SK-N-SH (cell line): ENCODE data around the gene SCD. TPM values are rescaled to one million over a fixed set of nuclear protein-coding genes. Genes with fewer than 3 reads are reported as not detected.

Experiments used
- CTCF ChIA-PET: fragments of 300-600, 350-600 bp; formaldehyde crosslinking; extraction: SDS; loops from one replicate; lab custom pipeline; 2021; lab: Yijun Ruan, JAX
- POLR2A ChIA-PET: fragments of 350-600 bp; sonication (Branson Sonifier 250); formaldehyde crosslinking; extraction: SDS; loops from one replicate; lab custom pipeline; 2020; ENCODE audit warnings: antibody characterized with exemption, inconsistent platforms; lab: Yijun Ruan, JAX
- DNase-seq: peaks from one replicate; pipeline ENCODE4 v3.0.0; 2012
- H2AFZ ChIP-seq: fragments of 200-600 bp; sonication (generic); 2 replicates; pipeline ENCODE4 v1.8.1; 2016; ENCODE audit warnings: antibody characterized with exemption, mild to moderate bottlenecking, low read depth
- H3F3A ChIP-seq: fragments of 200-600 bp; sonication (generic); replicated peaks from 2 replicates; pipeline ENCODE3; 2016; ENCODE audit warnings: antibody characterized with exemption, mild to moderate bottlenecking; ENCODE audit not compliant: insufficient read depth
- H3K27ac ChIP-seq, 2 experiments: fragments of 200-500 bp in 1 of 2; fragments of 200-600 bp in 1 of 2; sonication (Bioruptor generic) in 1 of 2; sonication (generic), shearing (Covaris generic) in 1 of 2; 2 replicates each; pipeline versions ENCODE4 v1.5.1 to v1.6.1; 2014 to 2016; ENCODE audit warnings: low read depth in 2 of 2, inconsistent platforms in 1 of 2, low read length in 1 of 2, mild to moderate bottlenecking in 1 of 2, mixed read lengths in 1 of 2
- H3K27me3 ChIP-seq: fragments of 200-600 bp; sonication (generic), shearing (Covaris generic); 2 replicates; pipeline ENCODE4 v1.6.1; 2016; ENCODE audit warnings: mixed run types; ENCODE audit not compliant: insufficient read depth
- H3K36me3 ChIP-seq, 2 experiments: fragments of 200-500 bp in 1 of 2; fragments of 200-600 bp in 1 of 2; sonication (Bioruptor generic) in 1 of 2; sonication (generic) in 1 of 2; replicated peaks in 1 of 2; 2 replicates each; pipeline versions ENCODE3 to v1.5.1; 2014 to 2016; ENCODE audit warnings: low read length in 1 of 2, mild to moderate bottlenecking in 1 of 2; ENCODE audit not compliant: insufficient read depth in 2 of 2, control insufficient read depth in 1 of 2
- H3K4me1 ChIP-seq, 2 experiments: fragments of 200-500 bp in 1 of 2; fragments of 200-600 bp in 1 of 2; sonication (Bioruptor generic) in 1 of 2; sonication (generic), shearing (Covaris generic) in 1 of 2; 2 replicates each; pipeline versions ENCODE4 v1.5.1 to v1.6.1; 2014 to 2016; ENCODE audit warnings: low read depth in 1 of 2, low read length in 1 of 2, mixed run types in 1 of 2; ENCODE audit not compliant: insufficient read depth in 2 of 2, control insufficient read depth in 1 of 2
- H3K4me2 ChIP-seq: fragments of 200-600 bp; sonication (generic), shearing (Covaris generic); 2 replicates; pipeline ENCODE4 v1.6.1; 2017; ENCODE audit warnings: mixed run types
- H3K4me3 ChIP-seq, 2 experiments: fragments of 200-500 bp in 1 of 2; fragments of 200-600 bp in 1 of 2; sonication (Bioruptor generic) in 1 of 2; sonication (generic), shearing (Covaris generic) in 1 of 2; 2 replicates each; pipeline versions ENCODE4 v1.5.1 to v1.8.1; 2014 to 2016; ENCODE audit warnings: low read depth in 2 of 2, inconsistent platforms in 1 of 2, low read length in 1 of 2, mild to moderate bottlenecking in 1 of 2, mixed read lengths in 1 of 2, moderate library complexity in 1 of 2
- H3K79me2 ChIP-seq: fragments of 200-600 bp; sonication (generic); 2 replicates; pipeline ENCODE4 v1.8.1; 2017; ENCODE audit warnings: mild to moderate bottlenecking; ENCODE audit not compliant: insufficient read depth
- H3K9ac ChIP-seq: fragments of 200-600 bp; sonication (generic); 2 replicates; pipeline ENCODE4 v1.6.1; 2017; ENCODE audit warnings: mixed run types
- H3K9me2 ChIP-seq: fragments of 200-600 bp; sonication (generic); 2 replicates; pipeline ENCODE4 v1.6.1; 2017; ENCODE audit warnings: mixed run types
- H3K9me3 ChIP-seq: fragments of 200-600 bp; sonication (generic); 2 replicates; pipeline ENCODE4 v1.6.1; 2017; ENCODE audit warnings: mixed run types, mild to moderate bottlenecking, moderate library complexity
- H4K20me1 ChIP-seq: fragments of 200-600 bp; sonication (generic); 2 replicates; pipeline ENCODE4 v1.6.1; 2017; ENCODE audit warnings: mild to moderate bottlenecking, mixed run types; ENCODE audit not compliant: insufficient read depth
- CHD2 ChIP-seq: fragments of 150-350 bp; IDR thresholded peaks from 2 replicates; pipeline ENCODE4 v1.6.1; 2018; ENCODE audit warnings: low read length; ENCODE audit not compliant: partially characterized antibody
- CTCF ChIP-seq: fragments of 200-600 bp; sonication (generic); IDR thresholded peaks from 2 replicates; pipeline ENCODE4 v1.6.1; 2017; ENCODE audit warnings: antibody characterized with exemption, mild to moderate bottlenecking, moderate library complexity
- EZH2phosphoT487 ChIP-seq: fragments of 200-600 bp; sonication (generic); IDR thresholded peaks from 2 replicates; pipeline ENCODE4 v1.6.1; 2017; ENCODE audit warnings: low read depth, mixed run types, mild to moderate bottlenecking, antibody characterized with exemption, moderate library complexity, borderline replicate concordance
- FOXM1 ChIP-seq: IDR thresholded peaks from 2 replicates; pipeline ENCODE4 v1.4.0; 2012; ENCODE audit warnings: low read depth, mild to moderate bottlenecking
- GABPA ChIP-seq: IDR thresholded peaks from 2 replicates; pipeline ENCODE4 v1.4.0; 2012; ENCODE audit warnings: low read depth, mild to moderate bottlenecking
- GATA2 ChIP-seq: sonication (generic); formaldehyde crosslinking; IDR thresholded peaks from 2 replicates; pipeline ENCODE4 v1.5.0; 2020; ENCODE audit warnings: mild to moderate bottlenecking, missing genetic modification reagents
- IRF3 ChIP-seq: fragments of 150-350 bp; IDR thresholded peaks from 2 replicates; pipeline ENCODE4 v1.6.1; 2016; ENCODE audit warnings: mild to moderate bottlenecking, low read depth, low read length
- MAX ChIP-seq: IDR thresholded peaks from 2 replicates; pipeline ENCODE4 v1.4.0; 2012; ENCODE audit warnings: low read depth
- MXI1 ChIP-seq: IDR thresholded peaks from 2 replicates; pipeline ENCODE4 v1.6.1; 2012; ENCODE audit warnings: mild to moderate bottlenecking, low read depth, low read length, improper control_type of control experiment
- NFIC ChIP-seq: IDR thresholded peaks from 2 replicates; pipeline ENCODE4 v1.4.0; 2012; ENCODE audit warnings: borderline replicate concordance
- NRF1 ChIP-seq: IDR thresholded peaks from 2 replicates; pipeline ENCODE4 v1.6.1; 2012; ENCODE audit warnings: low read depth, mild to moderate bottlenecking, low read length
- PBX3 ChIP-seq: IDR thresholded peaks from 2 replicates; pipeline ENCODE4; 2012
- POLR2AphosphoS5 ChIP-seq: IDR thresholded peaks from 2 replicates; pipeline ENCODE4 v1.6.1; 2012; ENCODE audit warnings: low read depth, low read length
- RAD21 ChIP-seq: IDR thresholded peaks from 2 replicates; pipeline ENCODE4 v1.6.1; 2012; ENCODE audit warnings: mild to moderate bottlenecking, low read length
- RCOR1 ChIP-seq: fragments of 150-350 bp; IDR thresholded peaks from 2 replicates; pipeline ENCODE4 v1.6.1; 2017; ENCODE audit warnings: antibody characterized with exemption, low read length
- REST ChIP-seq: IDR thresholded peaks from 2 replicates; pipeline ENCODE4 v1.6.1; 2012; ENCODE audit warnings: mild to moderate bottlenecking, low read depth, low read length, moderate library complexity
- RFX5 ChIP-seq: IDR thresholded peaks from 2 replicates; pipeline ENCODE4 v1.6.1; 2012; ENCODE audit warnings: mild to moderate bottlenecking, improper control_type of control experiment, low read length
- RXRA ChIP-seq: IDR thresholded peaks from 2 replicates; pipeline ENCODE4 v1.4.0; 2012; ENCODE audit warnings: low read depth, mild to moderate bottlenecking, borderline replicate concordance
- SIN3A ChIP-seq: IDR thresholded peaks from 2 replicates; pipeline ENCODE4 v1.6.1; 2012; ENCODE audit warnings: low read depth, mild to moderate bottlenecking, low read length, moderate library complexity, borderline replicate concordance
- SMC3 ChIP-seq: IDR thresholded peaks from 2 replicates; pipeline ENCODE4 v1.6.1; 2012; ENCODE audit warnings: low read depth, low read length, improper control_type of control experiment
- TAF1 ChIP-seq: IDR thresholded peaks from 2 replicates; pipeline ENCODE4 v1.6.1; 2012; ENCODE audit warnings: low read depth, mild to moderate bottlenecking, low read length, moderate library complexity, borderline replicate concordance
- USF1 ChIP-seq: IDR thresholded peaks from 2 replicates; pipeline ENCODE4 v1.4.0; 2012; ENCODE audit warnings: low read depth, borderline replicate concordance
- YY1 ChIP-seq: IDR thresholded peaks from 2 replicates; pipeline ENCODE4 v1.4.0; 2012; ENCODE audit warnings: low read depth, mild to moderate bottlenecking
- WGBS: methylation state at CpG from one replicate; pipeline ENCODE4 v1.1.6; 2017; ENCODE audit warnings: low lambda C conversion rate; 5-methylcytosine and 5-hydroxymethylcytosine counted together
- polyA plus RNA-seq, 3 experiments: library from polyadenylated mRNA; depleted of rRNA; stranded (reverse); fragments of >200 nt; gene quantifications; 2 replicates each; pipeline ENCODE4 v1.2.3, GENCODE V29; 2012

SCD gene
- polyA plus RNA-seq (2012; rRNA removed), result 19.7 and 26.4 TPM in 2 replicates
- 20.6 and 24.4 TPM in 2 replicates for polyA plus RNA-seq (2012; cell fraction: cytosol; rRNA removed)
- polyA plus RNA-seq (2012; cell fraction: nucleus; rRNA removed), result 7.8 and 12.2 TPM in 2 replicates

GRCh38 chr10:100346765-100347567 is at the start of gene SCD:
TSS of gene SCD (plus strand) at chr10:100347233. CDS start at chr10:100347505, 272 bp downstream.
- peak; percentile 93 for DNase-seq
- Histone ChIP-seq H3K27ac (peak within 1 kb of the TSS in 1 of 2 experiments; percentile 94; a peak in 2 of 4 replicates), H4K20me1 (no peaks in the 10 kb centered on the region), H3K4me2 (peak within 1 kb of the TSS; percentile 96), H3K27me3 (no peaks in the 10 kb centered on the region), H3K9me2 (no peaks in the 10 kb centered on the region), H3F3A (peaks cover 4% of the 10 kb centered on the region), H2AFZ (peak within 1 kb of the TSS; percentile 89), H3K79me2 (no peaks in the 10 kb centered on the region), H3K36me3 (peaks cover 0 to 32% of the 10 kb centered on the region in 2 experiments), H3K4me1 (peaks cover 0 to 51% of the 10 kb centered on the region in 2 experiments; a peak in 1 of 4 replicates), H3K9ac (peak within 1 kb of the TSS; percentile 58; the same call in 1 of the 2 replicates), H3K9me3 (no peaks in the 10 kb centered on the region), H3K4me3 (peak within 1 kb of the TSS; percentile 90 to 95)
- CTCF ChIA-PET, result interaction anchor here (0.9 to 24.3 kb wide), 11 partner anchors 9 to 179 kb away, joined by 3 to 432 read pairs (median 4); no protein-coding TSS in a partner anchor
- 2% methylated on average over 24 of the region's 73 CpGs for WGBS
- POLR2A ChIA-PET, result interaction anchor here (0.6 to 4.0 kb wide), 17 partner anchors 8 to 172 kb away, joined by 3 to 53 read pairs (median 6); partner anchors contain the start of gene BLOC1S2
- no peak for TF ChIP-seq EZH2phosphoT487
- TF ChIP-seq TAF1, result peak; percentile 54; the same call in 1 of the 2 replicates
- peak; percentile 73 for TF ChIP-seq MXI1
- peak; percentile 77; the same call in 1 of the 2 replicates for TF ChIP-seq RFX5
- no peak for TF ChIP-seq USF1
- TF ChIP-seq FOXM1, result no peak
- TF ChIP-seq RAD21, result no peak
- no peak for TF ChIP-seq YY1
- no peak for TF ChIP-seq GABPA
- TF ChIP-seq CHD2, result peak; percentile 62
- peak; percentile 65; the same call in 1 of the 2 replicates for TF ChIP-seq POLR2AphosphoS5
- no peak for TF ChIP-seq REST
- TF ChIP-seq RCOR1, result no peak
- TF ChIP-seq RXRA, result no peak; the same call in 1 of the 2 replicates
- TF ChIP-seq MAX, result peak; percentile 42; the same call in 1 of the 2 replicates
- no peak for TF ChIP-seq SMC3
- no peak for TF ChIP-seq NFIC
- TF ChIP-seq IRF3, result no peak
- TF ChIP-seq PBX3, result no peak
- no peak for TF ChIP-seq GATA2 (CRISPR knock-in tag)
- no peak for TF ChIP-seq SIN3A
- no peak for TF ChIP-seq NRF1
- TF ChIP-seq CTCF, result no peak
